HG03159 (cell line): ENCODE data around the gene TNPO2.
"Not testable (repeated sequence)": the region's sequence is repeated elsewhere in the genome, so short reads cannot be mapped to it uniquely, and the experiment has no call there.

Experiments used
- ATAC-seq: cut with Tn5 transposase; IDR thresholded peaks from one replicate; pipeline ENCODE4 v1.9.1; 2021; ENCODE audit warnings: mild to moderate bottlenecking, moderate library complexity; ENCODE audit not compliant: unreplicated experiment

TNPO2 gene

DNA sequence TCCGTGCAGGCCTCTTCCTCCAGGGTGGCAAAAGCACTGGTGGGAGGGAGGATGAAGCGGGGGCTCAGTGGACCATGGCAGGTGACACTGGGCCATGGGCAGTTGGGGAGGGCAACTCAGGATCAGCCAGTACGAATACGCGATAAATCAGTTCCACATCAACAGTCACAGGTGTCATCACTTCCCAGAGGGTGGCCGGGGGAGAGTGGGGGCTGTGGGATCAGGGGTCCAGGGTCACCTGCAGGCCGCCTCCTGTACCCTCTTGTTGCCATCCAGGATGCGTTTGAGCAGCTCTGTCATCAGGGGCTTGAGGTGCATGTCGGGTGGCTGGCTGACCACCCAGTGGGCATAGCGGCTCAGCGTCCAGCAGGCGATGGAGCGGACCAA, 17.4 kb downstream of the TNPO2 start:
- no peak for ATAC-seq

DNA sequence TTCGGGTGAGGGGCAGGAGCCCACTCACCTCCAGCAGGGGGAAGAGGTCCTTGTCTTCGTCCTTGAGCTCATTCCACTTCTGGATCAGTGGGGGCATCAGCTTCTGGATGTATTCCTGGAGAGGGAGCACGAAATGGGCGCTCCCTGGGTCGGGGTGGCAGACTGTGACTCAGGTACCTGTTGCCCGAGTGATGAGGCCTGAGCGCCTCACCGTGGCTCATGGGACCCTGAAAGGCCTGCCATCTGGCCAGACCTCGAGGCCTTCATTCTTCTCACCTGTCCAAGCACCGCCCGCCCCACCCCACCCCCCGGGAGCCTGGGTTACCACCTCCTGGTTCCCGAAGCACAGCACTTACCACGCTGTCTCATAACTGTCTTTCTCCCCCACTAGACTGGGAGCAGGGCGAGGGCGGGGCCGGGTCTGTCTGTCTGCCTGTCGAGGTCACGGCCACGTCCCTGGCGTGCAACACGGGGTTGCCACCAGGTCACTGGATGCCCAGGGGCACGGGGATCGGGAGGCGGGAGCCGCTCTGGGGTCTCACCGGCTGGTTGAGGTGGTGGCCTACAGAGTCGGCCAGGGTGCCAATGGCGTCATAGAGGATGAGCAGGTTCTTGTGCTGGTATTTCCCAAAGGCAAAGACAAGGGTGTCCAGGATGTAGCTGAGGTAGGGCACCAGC, 17.9 kb downstream of the TNPO2 start:
- ATAC-seq = no peak

DNA sequence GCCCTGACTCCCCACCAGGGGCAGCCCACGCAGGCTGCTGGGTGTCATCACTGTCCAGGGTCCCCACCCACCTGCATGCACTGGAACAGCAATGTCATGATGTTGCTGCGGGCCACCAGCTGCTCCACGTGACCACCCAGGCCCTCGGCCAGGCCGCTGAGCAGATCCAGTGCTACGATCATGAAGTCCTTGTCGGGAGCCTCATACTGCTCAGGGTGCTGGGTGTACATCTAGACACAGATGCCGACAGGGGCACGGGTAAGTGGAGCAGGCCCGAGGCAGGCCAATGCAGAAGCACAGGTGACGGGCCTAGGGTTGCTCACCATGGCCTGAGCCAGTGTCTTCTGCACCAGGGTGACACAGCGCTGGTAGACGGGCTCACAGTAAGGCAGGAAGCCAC, 18.6 kb downstream of the TNPO2 start:
- no peak for ATAC-seq

GRCh38 chr19:12703046-12703445, 20.7 kb downstream of the TNPO2 start:
- no peak for ATAC-seq

DNA sequence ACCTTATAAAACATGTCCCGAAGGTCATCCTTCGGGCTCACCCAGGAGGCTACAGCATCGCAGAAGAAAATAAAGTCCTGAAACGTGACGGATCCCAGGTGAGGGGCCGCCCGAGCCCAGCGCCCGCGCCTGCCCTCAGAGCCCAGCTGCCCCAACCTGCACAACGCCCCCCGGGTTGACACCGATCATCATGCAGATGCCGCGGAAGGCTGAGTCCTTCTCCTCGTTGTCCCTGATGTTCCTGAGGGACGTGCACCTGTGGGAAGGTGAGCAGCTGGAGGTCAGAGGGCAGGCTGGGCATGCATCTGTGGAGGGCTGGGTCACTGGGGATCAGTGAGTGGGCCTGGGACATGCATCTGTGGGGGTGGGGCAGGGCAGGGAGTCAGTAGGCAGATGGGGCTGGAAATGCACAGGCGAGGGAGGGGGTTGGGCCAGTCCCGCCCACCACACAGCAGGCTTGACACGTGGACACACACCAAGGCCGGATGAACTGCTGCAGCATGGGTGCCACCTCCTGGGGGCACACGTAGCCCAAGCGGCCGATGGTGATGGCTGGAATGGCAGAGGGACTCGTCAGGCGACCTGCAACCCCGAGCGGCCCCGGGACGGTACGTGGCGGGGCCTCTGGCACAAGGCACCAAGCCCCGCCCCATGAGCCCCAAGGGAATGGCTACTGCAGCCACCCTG, 22.0 kb downstream of the TNPO2 start:
- ATAC-seq = no peak

GRCh38 chr19:12698138-12698537, 25.6 kb downstream of the TNPO2 start:
- no peak for ATAC-seq

GRCh38 chr19:12697425-12697824, 26.3 kb downstream of the TNPO2 start:
- ATAC-seq = not testable (repeated sequence)

GRCh38 chr19:12696366-12697335, 27.1 kb downstream of the TNPO2 start, which contains the start of gene FBXW9:
TSS of gene FBXW9 (minus strand) at chr19:12696631. CDS start at chr19:12696581, 50 bp downstream.
- peak; percentile 79 for ATAC-seq

GRCh38 chr19:12695997-12696365, 27.8 kb downstream of the TNPO2 start:
- peak; percentile 28 for ATAC-seq

GRCh38 chr19:12695514-12695913, 28.2 kb downstream of the TNPO2 start:
- no peak for ATAC-seq

DNA sequence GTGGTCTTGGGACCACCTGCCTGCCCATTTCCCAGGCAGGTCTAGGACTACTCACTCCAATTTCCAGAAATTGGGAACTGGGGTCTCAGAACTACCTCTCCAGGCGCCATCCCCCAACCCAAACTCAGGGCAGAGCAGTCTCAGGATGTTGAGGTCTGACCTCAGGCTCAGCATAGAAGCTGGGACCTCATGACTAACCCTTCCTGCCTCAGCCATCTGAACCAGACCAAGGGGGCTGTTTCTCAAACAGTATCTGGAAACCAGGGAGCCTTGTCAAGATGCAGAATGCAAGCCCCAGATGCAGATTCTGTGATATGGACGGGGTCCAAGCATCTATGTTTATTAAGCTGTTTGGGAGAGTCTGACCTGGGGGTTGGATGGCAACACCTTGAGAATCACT, 28.6 kb downstream of the TNPO2 start:
- no peak for ATAC-seq

DNA sequence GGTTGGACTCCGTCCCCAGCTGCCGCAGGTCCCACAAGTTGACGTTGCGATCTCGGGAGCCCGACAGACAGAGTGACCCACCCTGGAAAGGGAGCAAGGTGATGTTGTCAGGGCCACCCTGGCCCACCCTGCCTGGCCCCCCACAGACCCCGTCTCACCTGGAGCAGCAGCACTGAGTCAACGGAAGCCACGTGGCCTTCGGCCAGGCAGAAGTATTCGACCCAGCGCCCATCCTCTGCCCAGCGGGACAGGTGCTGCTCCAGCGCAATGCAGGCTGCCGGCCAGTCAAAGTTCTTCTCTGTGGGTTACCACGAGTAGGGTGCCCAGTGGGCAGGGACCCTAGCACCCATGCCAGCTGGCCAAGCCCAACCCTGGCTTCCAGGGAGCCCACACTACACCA, 29.1 kb downstream of the TNPO2 start:
- no peak for ATAC-seq

- no peak for ATAC-seq
Observed at GRCh38 chr19:12692960-12693359, 30.8 kb downstream of the TNPO2 start.

DNA sequence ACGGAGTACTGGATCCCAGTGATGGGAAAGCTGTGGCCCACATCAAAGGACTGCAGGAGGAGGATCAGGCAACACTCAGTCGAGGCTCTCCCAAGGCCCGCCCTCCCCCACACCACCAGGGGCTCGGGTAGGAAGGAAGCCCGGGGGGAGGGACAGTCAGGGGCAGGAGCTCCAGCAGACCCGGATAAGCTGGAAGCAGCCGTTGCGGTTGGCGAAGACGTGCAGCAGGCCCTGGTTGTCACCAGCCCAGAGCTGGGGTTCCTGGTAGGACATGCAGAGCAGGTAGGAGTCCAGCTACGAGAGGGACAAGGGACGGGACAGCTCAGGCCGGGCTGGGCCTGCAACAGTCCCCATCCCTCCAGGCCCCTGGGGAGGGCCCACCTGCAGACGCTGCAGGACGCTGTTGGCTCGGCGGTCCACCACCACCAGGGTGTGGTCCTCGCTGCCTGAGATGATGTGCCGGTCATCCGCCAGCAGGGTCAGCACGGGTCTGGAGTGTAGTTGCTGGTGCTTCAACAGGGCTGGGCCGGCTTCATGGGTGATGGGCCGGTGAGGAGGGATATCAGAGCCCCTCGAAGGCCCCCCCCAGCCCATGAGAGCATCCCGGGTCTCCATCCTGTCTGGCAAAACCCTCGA, 34.0 kb downstream of the TNPO2 start:
- ATAC-seq = no peak

GRCh38 chr19:12689012-12689411, 34.7 kb downstream of the TNPO2 start:
- no peak for ATAC-seq

DNA sequence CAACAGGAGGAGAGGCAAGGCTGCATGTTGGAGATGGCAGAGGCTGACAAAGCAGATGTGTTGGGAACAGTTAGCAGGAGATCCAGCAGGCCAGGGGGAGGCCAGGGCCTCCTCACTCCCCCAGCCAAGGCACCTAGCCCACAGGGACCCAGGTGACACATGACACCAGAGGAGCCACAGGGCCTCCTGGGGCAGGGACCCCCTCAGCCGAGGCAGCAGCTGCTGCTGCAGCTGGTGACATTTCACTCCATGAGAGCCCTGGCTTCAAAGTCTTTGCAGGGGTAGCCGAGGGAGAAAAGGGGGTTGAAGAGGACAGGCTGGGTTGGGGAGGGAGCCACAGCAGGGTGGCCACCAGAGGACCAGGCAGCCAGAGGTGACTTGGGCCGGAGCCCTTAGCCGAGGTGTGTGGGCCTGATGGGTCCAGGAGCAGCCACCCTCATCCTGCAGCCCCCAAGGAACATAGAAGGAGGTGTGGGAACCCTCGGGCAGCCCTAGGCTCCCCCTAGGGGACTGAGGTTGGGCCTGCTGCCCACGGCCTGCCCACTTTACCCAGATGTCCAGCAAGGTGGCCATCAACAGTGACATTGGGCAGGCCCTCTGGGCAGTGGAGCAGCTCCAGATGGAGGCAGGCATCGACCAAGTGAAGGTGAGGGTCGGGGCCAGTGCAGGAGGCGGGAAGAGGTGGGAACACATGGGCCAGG, 36.1 kb downstream of the TNPO2 start, which contains the start of gene GNG14:
Gene GNG14, plus strand, starts transcription at position 503 of the 701 bp plus-strand sequence. Its CDS starts 51 bp downstream, at position 554.
- no peak for ATAC-seq

DNA sequence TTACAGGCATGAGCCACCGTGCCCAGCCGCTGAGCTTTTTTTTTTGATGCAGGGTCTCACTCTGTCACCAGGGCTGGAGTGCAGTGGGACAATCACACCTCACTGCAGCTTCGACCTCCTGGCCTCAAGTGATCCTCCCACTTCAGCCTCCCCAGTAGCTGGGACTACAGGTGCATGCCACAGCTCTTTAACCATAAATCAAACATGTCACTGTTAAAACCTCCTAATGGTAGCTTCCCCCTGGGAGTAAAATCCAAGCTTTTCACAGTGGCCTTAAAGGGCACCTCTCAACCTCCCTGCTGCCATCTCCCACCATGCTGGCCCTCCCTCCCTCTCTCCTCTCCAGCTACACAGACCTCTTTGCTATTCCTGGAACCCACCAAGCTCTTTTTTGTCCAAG, 37.9 kb downstream of the TNPO2 start:
- ATAC-seq = no peak

GRCh38 chr19:12681074-12681987, 42.4 kb downstream of the TNPO2 start, which contains the start of gene DHPS:
TSS of gene DHPS (minus strand) at chr19:12681880. CDS start at chr19:12681766, 114 bp downstream.
- peak; percentile 60 for ATAC-seq

DNA sequence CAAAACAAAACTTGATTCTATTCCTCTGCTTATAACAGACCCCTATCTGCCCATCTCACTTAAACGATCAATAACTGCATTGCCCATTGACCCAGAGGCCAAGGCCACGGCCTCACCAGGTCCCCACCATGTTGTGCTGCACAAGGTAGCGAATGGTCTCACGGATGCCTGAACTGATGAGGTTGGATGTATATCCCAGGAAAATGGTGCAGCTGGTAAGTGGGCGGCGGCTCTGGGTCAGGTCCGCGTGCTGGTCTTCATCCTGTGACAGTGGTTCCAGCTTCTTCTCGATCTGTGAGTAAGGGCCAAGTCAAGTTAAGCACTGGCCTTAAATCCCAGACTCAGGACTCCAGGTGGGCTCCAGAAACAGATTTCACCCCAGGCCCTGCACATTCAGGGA, 43.7 kb downstream of the TNPO2 start:
- no peak for ATAC-seq
